AG09309 (cell line): ENCODE results near the gene FABP1.

ENCODE experiments used
- DNase-seq: peaks from one replicate; pipeline ENCODE4 v3.0.0-alpha.2; 2010; ENCODE audit warnings: low read depth
- H3K4me3 ChIP-seq: 2 replicates; pipeline ENCODE4 v1.5.1; 2011; ENCODE audit warnings: mild to moderate bottlenecking, low read depth, low read length, moderate library complexity; ENCODE audit not compliant: control insufficient read depth
- CTCF ChIP-seq: IDR thresholded peaks from 2 replicates; pipeline ENCODE4 v1.5.1; 2011; ENCODE audit warnings: mild to moderate bottlenecking, low read depth, low read length, inconsistent platforms; ENCODE audit not compliant: insufficient read depth, control insufficient read depth; ENCODE audit errors: missing control alignments

Gene FABP1

GRCh38 chr2:88131201-88131998 is 3.5 kb upstream of the FABP1 start:
- H3K4me3 ChIP-seq = no peak overlapping the region
- no peak for DNase-seq
- no peak for TF ChIP-seq CTCF

GRCh38 chr2:88129313-88129959 is 1.6 kb upstream of the FABP1 start:
- H3K4me3 ChIP-seq = no peak overlapping the region
- no peak for TF ChIP-seq CTCF
- no peak for DNase-seq

- no peak for TF ChIP-seq CTCF
- H3K4me3 ChIP-seq = no peak overlapping the region
- DNase-seq = no peak
Observed at GRCh38 chr2:88128654-88129312, 921 bp upstream of the FABP1 start.

- no peak for TF ChIP-seq CTCF
- DNase-seq = no peak
- no peak overlapping the region for H3K4me3 ChIP-seq
Observed at GRCh38 chr2:88127638-88127887, 299 bp downstream of the FABP1 start.

- no peak for TF ChIP-seq CTCF
- DNase-seq = no peak
- H3K4me3 ChIP-seq = no peak overlapping the region
Observed at GRCh38 chr2:88126772-88127637, 857 bp downstream of the FABP1 start.

GRCh38 chr2:88125924-88126771 is 1.7 kb downstream of the FABP1 start:
- no peak overlapping the region for H3K4me3 ChIP-seq
- TF ChIP-seq CTCF = no peak
- DNase-seq = no peak
